ENCODE measurements around the gene CDNF. TPM values are rescaled to one million over a fixed set of nuclear protein-coding genes. Genes with fewer than 3 reads are reported as not detected.

The CDNF gene
- total RNA-seq, 2 donors from 2014 or later = 15.8 to 18.4 TPM

GRCh38 chr10:14840178-14840577, 2.3 kb upstream of the CDNF start:
- H3K27ac ChIP-seq = no peak overlapping the region
- TF ChIP-seq CTCF (IDR thresholded peaks at IDR 0.05) (no peak), POLR2A (IDR thresholded peaks at IDR 0.05) (no peak)
- intact Hi-C loops (cut with DNase I) = no loop called here
- WGBS = 91% methylated on average over 2 of the region's 2 CpGs
- no peaks in the 10 kb centered on the region for H3K27me3 ChIP-seq (replicated peaks; ENCODE audit: insufficient read depth)
- no peaks in the 10 kb centered on the region for H3K9me3 ChIP-seq
- DNase-seq (ENCODE audit: low spot score) = no peak
- no peaks in the 10 kb centered on the region for H3K4me1 ChIP-seq (replicated peaks)
- H3K4me3 ChIP-seq = no peak overlapping the region
- H3K36me3 ChIP-seq = peaks cover 10% of the 10 kb centered on the region in 2 donors

- no peak for TF ChIP-seq POLR2AphosphoS5 (IDR thresholded peaks at IDR 0.05)
- TF ChIP-seq POLR2A (IDR thresholded peaks at IDR 0.05) = no peak
- TF ChIP-seq CTCF (IDR thresholded peaks at IDR 0.05) = no peak
- WGBS = 10% methylated on average over 14 of the region's 14 CpGs
- no peak for DNase-seq (ENCODE audit: low spot score)
- no peaks in the 10 kb centered on the region for H3K27me3 ChIP-seq (replicated peaks; ENCODE audit: insufficient read depth)
- peak overlapping the region; percentile 79 to 87 for H3K4me3 ChIP-seq
- peaks cover 10% of the 10 kb centered on the region in 2 donors for H3K36me3 ChIP-seq
- H3K4me1 ChIP-seq (replicated peaks) = no peaks in the 10 kb centered on the region
- intact Hi-C loops (cut with DNase I) = loop anchor here (5.0 to 10.0 kb wide), 3 partner anchors 38 to 256 kb away; partner anchors contain the start of genes RPP38 and SUV39H2
- H3K9me3 ChIP-seq = no peaks in the 10 kb centered on the region
- peak overlapping the region; percentile 95 to 99 for H3K27ac ChIP-seq
These were observed 1.5 kb upstream of the CDNF start for GRCh38 chr10:14839305-14839695.

GRCh38 chr10:14838582-14839304, 906 bp upstream of the CDNF start:
- DNase-seq (ENCODE audit: low spot score) = peak; percentile 10

GRCh38 chr10:14837003-14837756, 657 bp downstream of the CDNF start:
- H3K9me3 ChIP-seq = no peaks in the 10 kb centered on the region
- H3K4me3 ChIP-seq = peak overlapping the region; percentile 79 to 87
- intact Hi-C loops (cut with DNase I) = loop anchor here (5.0 to 10.0 kb wide), 3 partner anchors 40 to 258 kb away; partner anchors contain the start of genes RPP38 and SUV39H2
- no peaks in the 10 kb centered on the region for H3K4me1 ChIP-seq (replicated peaks)
- WGBS = 11% methylated on average over 14 of the region's 14 CpGs
- H3K36me3 ChIP-seq = peaks cover under 1 to 4% of the 10 kb centered on the region in 2 donors
- no peaks in the 10 kb centered on the region for H3K27me3 ChIP-seq (replicated peaks; ENCODE audit: insufficient read depth)
- H3K27ac ChIP-seq = peak overlapping the region; percentile 95 to 99
- TF ChIP-seq POLR2A (IDR thresholded peaks at IDR 0.05) (no peak), POLR2AphosphoS5 (IDR thresholded peaks at IDR 0.05) (peak; percentile 20)
- peak; percentile 37 for DNase-seq (ENCODE audit: low spot score)

More at GRCh38 chr10:14838582-14839304, 906 bp upstream of the CDNF start:
- no peaks in the 10 kb centered on the region for H3K27me3 ChIP-seq (replicated peaks; ENCODE audit: insufficient read depth)
- H3K27ac ChIP-seq = peak overlapping the region; percentile 95 to 99
- H3K4me3 ChIP-seq = peak overlapping the region; percentile 79 to 87
- under 1% methylated on average over 28 of the region's 60 CpGs for WGBS
- no peaks in the 10 kb centered on the region for H3K4me1 ChIP-seq (replicated peaks)
- TF ChIP-seq CTCF (IDR thresholded peaks at IDR 0.05) (no peak), POLR2A (IDR thresholded peaks at IDR 0.05) (no peak), POLR2AphosphoS5 (IDR thresholded peaks at IDR 0.05) (no peak)
- H3K36me3 ChIP-seq = peaks cover 10% of the 10 kb centered on the region in 2 donors
- H3K9me3 ChIP-seq = no peaks in the 10 kb centered on the region
- intact Hi-C loops (cut with DNase I) = loop anchor here (5.0 to 10.0 kb wide), 3 partner anchors 39 to 256 kb away; partner anchors contain the start of genes RPP38 and SUV39H2

- Histone ChIP-seq H3K4me1 (replicated peaks) (no peaks in the 10 kb centered on the region), H3K9me3 (no peaks in the 10 kb centered on the region), H3K27me3 (replicated peaks; ENCODE audit: insufficient read depth) (no peaks in the 10 kb centered on the region), H3K27ac (peak overlapping the region in 1 of 2 donors; percentile 95), H3K4me3 (no peak overlapping the region), H3K36me3 (no peaks in the 10 kb centered on the region)
- no peak for TF ChIP-seq POLR2AphosphoS5 (IDR thresholded peaks at IDR 0.05)
- TF ChIP-seq POLR2A (IDR thresholded peaks at IDR 0.05) = no peak
- TF ChIP-seq CTCF (IDR thresholded peaks at IDR 0.05) = no peak
- DNase-seq (ENCODE audit: low spot score) = no peak
- WGBS = 83% methylated on average over 2 of the region's 2 CpGs
- intact Hi-C loops (cut with DNase I) = loop anchor here (5.0 to 10.0 kb wide), 3 partner anchors 41 to 259 kb away; partner anchors contain the start of genes RPP38 and SUV39H2
These were observed 1.6 kb downstream of the CDNF start for GRCh38 chr10:14836208-14836607.
